Lower leg skin (tissue), 3 donors: ENCODE results near the gene PDCD5.

Source experiments
- CTCF ChIP-seq, 3 donors: fragments of 450-650 bp; IDR thresholded peaks; one replicate each; pipeline ENCODE4 v1.5.1; 2016; ENCODE audit warnings: antibody characterized with exemption in 3 of 3, mild to moderate bottlenecking in 3 of 3, moderate library complexity in 2 of 3
- POLR2A ChIP-seq, 2 donors: fragments of 450-650 bp; IDR thresholded peaks; one replicate each; pipeline ENCODE4 v1.6.1; 2016 to 2017; ENCODE audit warnings: antibody characterized with exemption in 2 of 2, mild to moderate bottlenecking in 1 of 2, moderate library complexity in 1 of 2

- TF ChIP-seq CTCF (IDR thresholded peaks at IDR 0.05) = no peak
- TF ChIP-seq POLR2A (IDR thresholded peaks at IDR 0.05) = no peak
These were observed 25.2 kb upstream of the PDCD5 start for GRCh38 chr19:32555786-32556185.
